Endometrial microvascular endothelial cells (primary cell): ENCODE measurements around the gene LDLRAD4. TPM values are rescaled to one million over a fixed set of nuclear protein-coding genes. Genes with fewer than 3 reads are reported as not detected.

Experiments used
- in situ Hi-C: cut with HindIII; loops from 2 replicates; pipeline ENCODE4 v1.10.0; 2017; ENCODE audit warnings: low sequenced_read_pairs, low pct_unique_long_range_greater_than_20kb; ENCODE audit errors: inconsistent ontology term
- total RNA-seq: library from RNA; depleted of rRNA; stranded (reverse); fragments of >200 nt; gene quantifications from one replicate; pipeline ENCODE4 v1.2.3, GENCODE V29; 2015; ENCODE audit errors: inconsistent ontology term

LDLRAD4 gene
- total RNA-seq, 1 donor from 2014 or later = 0.93 TPM

GRCh38 chr18:13272416-13272815, 53.9 kb downstream of the LDLRAD4 start:
- in situ Hi-C loops = no loop called here

GRCh38 chr18:13273800-13274199, 55.2 kb downstream of the LDLRAD4 start:
- in situ Hi-C loops = no loop called here

- in situ Hi-C loops = no loop called here
These were observed 56.5 kb downstream of the LDLRAD4 start for GRCh38 chr18:13275075-13275474.

GRCh38 chr18:13276530-13277520, 58.3 kb downstream of the LDLRAD4 start:
- in situ Hi-C loops = no loop called here

- in situ Hi-C loops = no loop called here
These were observed 59.6 kb downstream of the LDLRAD4 start for GRCh38 chr18:13278062-13278630.

- in situ Hi-C loops = no loop called here
These were observed 60.9 kb downstream of the LDLRAD4 start for GRCh38 chr18:13279181-13280069.

GRCh38 chr18:13280070-13280795, 61.7 kb downstream of the LDLRAD4 start:
- in situ Hi-C loops = no loop called here

- in situ Hi-C loops = no loop called here
These were observed 62.8 kb downstream of the LDLRAD4 start for GRCh38 chr18:13281406-13281805.

GRCh38 chr18:13283746-13284145, 65.2 kb downstream of the LDLRAD4 start:
- in situ Hi-C loops = no loop called here

GRCh38 chr18:13284330-13285027, 65.9 kb downstream of the LDLRAD4 start:
- in situ Hi-C loops = no loop called here

GRCh38 chr18:13285874-13286273, 67.3 kb downstream of the LDLRAD4 start:
- in situ Hi-C loops = no loop called here

GRCh38 chr18:13286456-13287125, 68.0 kb downstream of the LDLRAD4 start:
- in situ Hi-C loops = no loop called here

- in situ Hi-C loops = no loop called here
These were observed 68.8 kb downstream of the LDLRAD4 start for GRCh38 chr18:13287372-13287771.

- in situ Hi-C loops = no loop called here
These were observed 70.1 kb downstream of the LDLRAD4 start for GRCh38 chr18:13288509-13289133.

- in situ Hi-C loops = no loop called here
These were observed 71.1 kb downstream of the LDLRAD4 start for GRCh38 chr18:13289481-13290205.

GRCh38 chr18:13290856-13291271, 72.3 kb downstream of the LDLRAD4 start:
- in situ Hi-C loops = no loop called here

GRCh38 chr18:13291299-13291698, 72.7 kb downstream of the LDLRAD4 start:
- in situ Hi-C loops = no loop called here
